ENCODE measurements around the gene EPGN.

DNA sequence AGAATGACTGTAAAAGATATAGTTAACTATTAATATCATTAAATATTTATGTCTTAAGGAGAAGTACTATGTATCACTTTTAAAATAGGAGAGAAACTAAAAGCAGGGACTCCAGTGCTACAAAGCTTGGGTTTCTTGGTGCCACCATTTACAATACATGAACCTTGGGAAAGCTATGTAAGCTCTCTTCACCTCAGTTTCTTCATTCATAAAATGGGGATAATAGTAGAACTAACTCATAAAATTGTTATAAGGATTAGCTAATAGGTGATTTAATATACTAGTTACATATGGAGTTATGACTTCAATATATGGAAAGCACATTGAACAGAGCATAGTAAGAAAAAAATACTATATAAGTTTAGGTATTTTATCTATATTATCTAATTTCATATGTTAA lies 23.7 kb downstream of the EPGN start:
- TF ChIP-seq CTCF (conservative IDR thresholded peaks at IDR 0.05; ENCODE audit: low read length) = no peak
- TF ChIP-seq EZH2phosphoT487 (IDR thresholded peaks at IDR 0.05; ENCODE audit: borderline replicate concordance, low read depth, low read length) = no peak

Measured in OCI-LY7 (cell line).